ENCODE data around the gene MPC1L.
A peak's percentile ranks its signal among the peaks of the same experiment; 100 is the strongest.

MPC1L gene

DNA sequence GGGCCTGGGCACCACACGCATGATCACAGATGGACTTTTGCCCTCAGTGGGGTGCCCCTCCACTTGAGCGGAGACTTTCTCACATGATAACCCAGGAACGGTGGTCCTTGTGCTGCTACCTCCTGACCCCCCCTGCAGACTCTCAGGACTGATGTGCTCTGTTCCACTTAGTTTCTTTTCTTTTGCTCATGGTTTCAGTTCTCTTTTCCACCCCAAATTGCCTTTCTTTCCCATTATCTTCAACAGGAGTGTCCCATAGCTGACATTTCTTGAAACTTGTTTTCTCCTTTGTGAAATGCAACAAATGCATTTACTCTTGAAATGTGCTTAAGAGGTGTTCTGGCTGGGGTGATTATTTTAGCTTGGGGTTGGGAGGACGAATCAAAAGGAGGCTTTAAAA lies 9.0 kb downstream of the MPC1L start:
- DNase-seq: no peak

GRCh38 chrX:40637687-40638086 lies 14.5 kb downstream of the MPC1L start:
- no peak for DNase-seq

- no peak for DNase-seq
Measured at GRCh38 chrX:40644176-40644575, 20.9 kb downstream of the MPC1L start.

GRCh38 chrX:40644821-40645358 lies 21.7 kb downstream of the MPC1L start:
- peak; percentile 55 for DNase-seq

DNA sequence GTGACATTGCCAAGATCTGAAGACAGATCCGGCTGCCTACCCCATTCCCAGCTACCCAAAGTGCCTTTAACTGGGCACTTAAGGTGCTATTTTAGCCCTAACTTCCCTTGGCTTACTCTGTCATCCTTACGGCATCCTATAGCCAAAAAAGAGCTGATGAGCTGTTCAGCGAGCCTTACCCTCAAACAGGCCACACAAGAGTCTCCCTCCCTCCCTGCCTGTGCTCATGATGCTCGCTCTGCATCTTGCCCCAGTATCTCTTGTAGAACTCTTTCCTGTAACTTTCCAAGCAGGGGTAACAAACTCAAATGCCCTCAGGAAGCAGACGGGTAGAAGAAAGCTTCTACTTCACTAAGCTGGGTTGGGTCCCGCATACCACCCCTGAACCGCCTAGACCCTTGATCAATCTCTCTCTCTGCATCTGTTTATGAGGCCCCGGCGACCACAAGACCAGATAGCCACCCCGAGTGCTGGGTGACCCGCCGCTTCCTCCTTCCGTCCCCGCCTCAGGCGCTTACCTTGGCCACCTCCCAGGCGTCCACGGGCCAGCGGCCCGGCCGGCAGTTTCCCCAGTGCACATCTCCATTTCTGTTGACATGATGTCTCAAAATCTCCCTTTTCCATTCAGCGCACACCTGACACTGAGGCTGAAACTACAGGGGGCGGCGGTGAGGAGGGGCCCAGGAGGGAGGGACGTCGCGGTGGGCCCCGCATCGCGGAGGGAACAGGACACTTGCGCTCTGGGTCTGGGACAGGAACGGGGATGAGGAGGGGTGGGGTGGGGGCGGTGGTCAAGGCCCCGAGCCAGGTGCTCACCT lies 23.5 kb downstream of the MPC1L start:
- DNase-seq: peak; percentile 38

- DNase-seq: peak; percentile 96
Measured at GRCh38 chrX:40647307-40648197, 24.3 kb downstream of the MPC1L start, which contains the start of gene CXorf38. CXorf38 (minus strand) TSS chrX:40647561; CDS start chrX:40647520, 41 bp downstream.

- peak; percentile 73 for DNase-seq
Measured at GRCh38 chrX:40651620-40652223, 28.5 kb downstream of the MPC1L start.

GRCh38 chrX:40652664-40653063 lies 29.4 kb downstream of the MPC1L start:
- DNase-seq: no peak

DNA sequence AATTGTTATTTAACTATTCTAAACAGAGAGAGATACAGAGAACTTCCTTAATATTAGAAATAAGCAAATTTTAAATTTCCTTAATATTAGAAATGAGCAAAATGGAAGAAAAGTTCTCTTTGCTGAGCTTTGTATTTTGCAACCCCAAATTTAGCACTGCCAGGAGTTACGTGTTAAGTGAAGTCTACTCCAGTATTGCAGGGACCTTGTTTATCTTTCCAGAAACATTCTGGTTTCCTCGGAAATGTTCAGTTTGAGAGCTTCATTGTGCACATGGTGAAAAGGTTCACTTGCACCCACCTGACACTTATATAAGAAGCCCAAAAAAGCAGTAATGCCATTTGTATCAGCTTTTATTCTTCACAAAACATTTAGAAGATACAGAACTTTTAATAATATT lies 30.3 kb downstream of the MPC1L start:
- DNase-seq: no peak

- no peak for DNase-seq
Measured at GRCh38 chrX:40660381-40660780, 37.2 kb downstream of the MPC1L start.

GRCh38 chrX:40661489-40661888 lies 38.3 kb downstream of the MPC1L start:
- DNase-seq: no peak

- no peak for DNase-seq
Measured at GRCh38 chrX:40663078-40663740, 40.0 kb downstream of the MPC1L start.

DNA sequence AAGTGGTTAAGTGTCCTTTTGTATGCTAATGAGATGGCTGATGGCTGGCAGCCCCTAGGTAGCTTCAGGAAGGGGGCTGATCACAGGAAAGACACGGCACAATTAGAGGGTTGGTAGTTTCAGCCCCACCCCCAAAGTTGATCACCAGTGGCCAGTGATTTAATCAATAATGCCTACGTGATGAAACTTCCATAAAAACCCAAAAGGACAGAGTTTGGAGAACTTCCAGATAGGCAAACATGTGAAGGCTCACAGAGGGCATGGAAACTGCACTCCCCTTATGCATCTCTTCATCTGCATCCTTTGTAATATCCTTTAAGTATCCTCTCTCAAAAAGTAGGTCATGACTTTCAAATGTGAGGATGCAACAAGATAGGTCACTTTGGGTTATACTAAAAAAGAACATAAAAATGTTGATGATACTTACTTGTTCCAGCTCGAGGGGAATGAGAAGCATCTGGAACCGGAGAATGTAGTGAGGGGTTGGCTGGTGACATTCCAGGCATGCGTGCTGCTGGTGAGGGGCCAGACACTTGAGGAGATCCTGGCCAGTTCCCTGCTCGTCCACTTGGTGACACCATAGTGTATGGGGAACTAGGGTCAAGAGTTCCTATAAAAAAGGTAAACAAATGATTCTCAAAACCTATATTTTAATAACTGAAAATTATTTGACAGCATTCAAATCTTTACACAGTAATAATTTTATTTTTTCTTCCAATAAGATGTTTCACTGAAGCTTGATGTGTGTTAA lies 40.8 kb downstream of the MPC1L start:
- DNase-seq: no peak

GRCh38 chrX:40671126-40671525 lies 47.9 kb downstream of the MPC1L start:
- no peak for DNase-seq

Data from CD4-positive, alpha-beta T cell treated with Interleukin-15 for 1 hour (primary cell).